K562 (cell line): ENCODE data around the gene DHRS13. TPM values are rescaled to one million over a fixed set of nuclear protein-coding genes. Genes with fewer than 3 reads are reported as not detected.
A peak's percentile ranks its signal among the peaks of the same experiment; 100 is the strongest.

Experiments used
- ARID2 ChIP-seq: fragments of 450-650 bp; IDR thresholded peaks from 2 replicates; pipeline ENCODE4 v1.6.1; 2017; ENCODE audit warnings: antibody characterized with exemption, mild to moderate bottlenecking
- ARID4B ChIP-seq: sonication (generic); formaldehyde crosslinking; IDR thresholded peaks from 2 replicates; pipeline ENCODE4 v1.8.0; 2022; ENCODE audit warnings: mild to moderate bottlenecking, missing genetic modification reagents
- CEBPG ChIP-seq, 3 experiments: fragments of 200-800 bp in 1 of 3; sonication (Bioruptor generic) in 1 of 3; sonication (generic) in 1 of 3; formaldehyde crosslinking in 1 of 3; IDR thresholded peaks in 2 of 3; conservative IDR thresholded peaks in 1 of 3; 2 replicates each; pipeline versions ENCODE4 v1.6.1 to v1.8.0; 2016 to 2022; ENCODE audit warnings: missing compliant biosample characterization in 2 of 3, missing genetic modification characterization in 2 of 3, mild to moderate bottlenecking in 1 of 3, missing genetic modification reagents in 1 of 3
- CREM ChIP-seq: IDR thresholded peaks from 2 replicates; pipeline ENCODE4 v1.6.1; 2014; ENCODE audit warnings: antibody characterized with exemption, low read depth
- ELK1 ChIP-seq: sonication (generic); formaldehyde crosslinking; IDR thresholded peaks from 2 replicates; pipeline ENCODE4 v1.8.1; 2022; ENCODE audit warnings: missing genetic modification reagents
- MCM3 ChIP-seq: fragments of 450-650 bp; IDR thresholded peaks from 2 replicates; pipeline ENCODE4 v1.6.1; 2016
- NEUROD1 ChIP-seq: fragments of 150-350 bp; IDR thresholded peaks from 2 replicates; pipeline ENCODE4 v1.6.1; 2014; ENCODE audit warnings: borderline replicate concordance, low read length, low read depth; ENCODE audit not compliant: partially characterized antibody
- NFATC3 ChIP-seq: fragments of 450-650 bp; IDR thresholded peaks from 2 replicates; pipeline ENCODE4 v1.6.1; 2017; ENCODE audit warnings: mild to moderate bottlenecking
- POU5F1 ChIP-seq: fragments of 150-350 bp; IDR thresholded peaks from 2 replicates; pipeline ENCODE4 v1.6.1; 2014; ENCODE audit warnings: borderline replicate concordance, low read length, low read depth, mild to moderate bottlenecking; ENCODE audit not compliant: partially characterized antibody
- PRPF4 ChIP-seq: fragments of 200-400 bp; formaldehyde crosslinking; IDR thresholded peaks from one replicate; pipeline ENCODE4 v1.6.1; 2017; ENCODE audit warnings: low read length, low read depth, mild to moderate bottlenecking; ENCODE audit not compliant: insufficient read depth, poor library complexity, severe bottlenecking
- RBM39 ChIP-seq: fragments of 200-400 bp; formaldehyde crosslinking; optimal IDR thresholded peaks from 2 replicates; pipeline ENCODE3; 2018; ENCODE audit warnings: low read depth, low read length
- SRSF1 ChIP-seq: fragments of 200-400 bp; formaldehyde crosslinking; IDR thresholded peaks from 2 replicates; pipeline ENCODE4 v1.6.1; 2017; ENCODE audit warnings: mild to moderate bottlenecking, low read depth, low read length, moderate library complexity
- TRIM28 ChIP-seq: fragments of 450-650 bp; IDR thresholded peaks from 2 replicates; pipeline ENCODE4 v1.6.1; 2017
- ZBTB49 ChIP-seq: sonication (generic); formaldehyde crosslinking; IDR thresholded peaks from 2 replicates; pipeline ENCODE4 v1.8.0; 2022; ENCODE audit warnings: missing genetic modification reagents, mild to moderate bottlenecking, borderline replicate concordance
- ZEB2 ChIP-seq: fragments of 450-650 bp; IDR thresholded peaks from 2 replicates; pipeline ENCODE4 v1.6.1; 2016
- ZNF197 ChIP-seq: fragments of 200-800 bp; sonication (Bioruptor generic); IDR thresholded peaks from 2 replicates; pipeline ENCODE4 v1.6.1; 2016; ENCODE audit warnings: low read depth, missing genetic modification characterization, missing compliant biosample characterization
- ZNF77 ChIP-seq: fragments of 250-450 bp; sonication (Bioruptor Pico); IDR thresholded peaks from 2 replicates; pipeline ENCODE4 v1.5.0; 2020
- polyA plus RNA-seq, 8 experiments: library from polyadenylated mRNA; depleted of rRNA in 4 of 8; stranded (reverse) in 5 of 8; unstranded in 3 of 8; fragments of >200 nt; fragmentation: Nextera tagmentation in 2 of 8; fragmentation: Illumina TruSeq in 1 of 8; extraction: Ambion mirVana in 2 of 8; extraction: Trizol in 1 of 8; gene quantifications; 2 replicates each; pipeline versions ENCODE4 v1.2.1 to v1.2.3, GENCODE V29; 2011 to 2014; ENCODE audit warnings: inconsistent platforms in 1 of 8, missing spikeins in 1 of 8
- total RNA-seq, 7 experiments: library from RNA; depleted of rRNA in 6 of 7; stranded (reverse); fragments of >200 nt in 6 of 7; fragmentation: Illumina TruSeq in 2 of 7; extraction: Trizol in 2 of 7; gene quantifications; 2 replicates each; pipeline versions ENCODE4 v1.2.1 to v1.2.3, GENCODE V29; 2011 to 2021; ENCODE audit warnings: low replicate concordance in 1 of 7

The DHRS13 gene
- total and polyA plus RNA-seq, 9 of the 15 experiments (the other 6 are each of a cell fraction or from before 2014, with no cell fraction given) = 0.32 to 52.3 (median 34.3) TPM; not detected in 1

GRCh38 chr17:28896884-28897768 is 5.8 kb downstream of the DHRS13 start, which contains the start of gene FLOT2 (continued):
- TF ChIP-seq ARID4B (CRISPR knock-in tag) (no peak; the same call in 1 of the 2 replicates), ZNF77 (CRISPR knock-in tag) (no peak; the same call in 1 of the 2 replicates), NEUROD1 (peak; percentile 10), SRSF1 (0 out of 2 replicates have a peak, but pooled peaks have one; percentile 29), MCM3 (no peak), ZNF197 (CRISPR knock-in tag) (0 out of 2 replicates have a peak, but pooled peaks have one; percentile 59), ELK1 (CRISPR knock-in tag) (no peak), NFATC3 (no peak), POU5F1 (no peak), TRIM28 (no peak), RBM39 (no peak), ZEB2 (0 out of 2 replicates have a peak, but pooled peaks have one; percentile 30), CEBPG (CRISPR knock-in tag; IDR thresholded peaks at IDR 0.05) (peak; percentile 62; the same call in 1 of the 2 replicates), CEBPG (tag; conservative IDR thresholded peaks at IDR 0.05 in 1 of 2, IDR thresholded peaks at IDR 0.05 in 1 of 2) (peak; percentile 44 to 83; a peak in 3 of 4 replicates), CREM (0 out of 2 replicates have a peak, but pooled peaks have one; percentile 14), ARID2 (peak; percentile 24; the same call in 1 of the 2 replicates), PRPF4 (no peak), ZBTB49 (no peak)
